HG02973 (cell line): ENCODE results near the gene DECR2.
"Not testable (repeated sequence)": the region's sequence is repeated elsewhere in the genome, so short reads cannot be mapped to it uniquely, and the experiment has no call there.

Experiments
- ATAC-seq: cut with Tn5 transposase; IDR thresholded peaks from one replicate; pipeline ENCODE4 v1.9.1; 2021; ENCODE audit warnings: moderate library complexity; ENCODE audit not compliant: unreplicated experiment

Gene DECR2, protein sequence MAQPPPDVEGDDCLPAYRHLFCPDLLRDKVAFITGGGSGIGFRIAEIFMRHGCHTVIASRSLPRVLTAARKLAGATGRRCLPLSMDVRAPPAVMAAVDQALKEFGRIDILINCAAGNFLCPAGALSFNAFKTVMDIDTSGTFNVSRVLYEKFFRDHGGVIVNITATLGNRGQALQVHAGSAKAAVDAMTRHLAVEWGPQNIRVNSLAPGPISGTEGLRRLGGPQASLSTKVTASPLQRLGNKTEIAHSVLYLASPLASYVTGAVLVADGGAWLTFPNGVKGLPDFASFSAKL

GRCh38 chr16:401468-402348 is at the start of gene DECR2:
TSS of gene DECR2 (plus strand) at chr16:401885. CDS start at chr16:401964, 79 bp downstream.
- ATAC-seq = peak; percentile 43

DNA sequence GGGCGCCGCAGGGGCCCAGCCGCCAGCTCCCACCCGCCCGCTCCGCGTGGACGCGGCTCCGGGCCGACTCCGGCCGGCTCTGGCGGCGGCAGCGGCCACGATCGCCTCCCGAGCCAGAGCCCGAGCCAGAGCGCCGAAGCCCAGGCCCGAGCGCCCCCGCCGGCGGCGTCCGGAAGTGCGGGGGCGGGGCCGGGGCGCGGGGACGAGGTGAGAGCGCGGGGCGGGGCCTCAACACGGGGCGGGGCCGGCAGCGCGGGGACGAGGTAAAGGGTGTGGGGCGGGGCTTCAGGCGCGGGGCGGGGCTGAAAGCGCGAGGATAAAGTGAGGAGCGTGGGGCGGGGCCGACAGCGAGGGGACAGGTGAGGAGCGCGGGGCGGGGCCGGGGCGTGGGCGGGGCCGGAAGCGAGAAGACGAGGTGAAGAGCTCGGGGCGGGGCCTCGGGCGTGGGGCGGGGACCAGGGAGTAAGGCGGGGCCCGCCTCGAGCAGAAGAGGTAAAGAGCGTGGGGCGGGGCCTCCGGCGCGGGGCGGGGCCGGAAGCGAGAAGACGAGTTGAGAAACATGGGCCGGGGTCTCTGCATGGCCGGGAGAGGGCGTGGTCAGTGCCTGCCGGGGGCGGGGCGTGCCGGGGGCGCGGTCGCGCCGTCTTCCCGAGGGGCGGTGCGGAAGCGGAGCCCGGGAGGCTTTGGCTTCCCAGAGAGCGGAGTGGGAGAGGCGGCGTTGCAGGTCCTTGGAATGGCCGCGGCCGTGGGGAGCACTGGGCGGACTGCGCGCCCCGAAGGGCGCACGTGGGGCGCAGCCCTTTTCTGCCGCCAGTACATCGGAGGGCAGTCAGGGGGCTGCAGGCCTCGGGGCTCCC is 48.9 kb upstream of the DECR2 start, which contains the start of gene AXIN1:
AXIN1 (minus strand) TSS at position 177 of the 857 bp plus-strand sequence. CDS start 5,698 bp downstream, outside the sequence.
- ATAC-seq = peak; percentile 56

DNA sequence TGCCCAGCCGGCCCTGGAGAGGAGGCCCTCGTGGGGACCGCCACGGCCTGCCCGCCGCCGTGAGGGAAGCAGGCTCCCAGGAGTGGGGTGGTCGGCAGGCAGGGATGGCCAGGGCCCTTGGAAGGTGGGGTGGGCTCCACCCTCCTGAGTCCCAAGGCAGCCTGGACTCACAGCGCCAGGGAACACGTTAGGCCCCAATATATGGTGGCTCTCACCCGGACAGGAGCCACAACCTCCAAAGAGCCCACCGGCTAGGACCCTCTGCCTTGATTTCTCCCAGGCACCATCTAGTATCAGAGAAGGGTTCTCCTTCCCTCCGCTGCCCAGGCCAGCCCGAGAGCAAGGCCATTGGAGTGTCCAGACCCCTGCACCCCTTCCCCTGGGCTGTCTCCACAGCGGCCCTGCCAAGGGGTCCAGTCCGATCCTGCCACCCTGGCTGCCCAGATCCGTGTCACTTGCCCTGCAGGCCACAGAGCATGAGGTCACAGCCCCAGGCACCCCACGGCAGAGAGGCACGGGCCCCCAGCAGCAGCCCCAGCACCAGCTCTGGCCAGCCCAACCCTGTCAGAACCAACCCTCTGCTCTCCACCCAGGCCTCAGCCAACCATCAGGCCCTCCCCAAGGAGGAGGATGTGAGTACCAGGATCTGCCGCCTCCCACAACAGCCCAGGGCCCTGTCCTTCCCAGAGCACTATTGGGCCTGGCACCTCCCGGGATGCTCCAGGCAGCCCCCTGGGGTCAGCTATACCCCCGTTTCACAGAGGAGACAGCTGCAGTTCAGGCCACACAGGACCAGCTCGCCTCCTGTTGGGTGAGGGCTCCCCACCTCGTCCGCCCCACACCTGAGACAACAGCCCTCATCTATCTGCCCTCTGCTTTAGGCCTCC is 48.0 kb upstream of the DECR2 start:
- no peak for ATAC-seq

GRCh38 chr16:354291-354881 is 47.3 kb upstream of the DECR2 start:
- ATAC-seq = no peak

GRCh38 chr16:354971-355461 is 46.7 kb upstream of the DECR2 start:
- no peak for ATAC-seq

- no peak for ATAC-seq
These were observed 44.9 kb upstream of the DECR2 start for GRCh38 chr16:356741-357140.

- no peak for ATAC-seq
These were observed 42.5 kb upstream of the DECR2 start for GRCh38 chr16:359067-359763.

- ATAC-seq = no peak
These were observed 41.6 kb upstream of the DECR2 start for GRCh38 chr16:359871-360697.

DNA sequence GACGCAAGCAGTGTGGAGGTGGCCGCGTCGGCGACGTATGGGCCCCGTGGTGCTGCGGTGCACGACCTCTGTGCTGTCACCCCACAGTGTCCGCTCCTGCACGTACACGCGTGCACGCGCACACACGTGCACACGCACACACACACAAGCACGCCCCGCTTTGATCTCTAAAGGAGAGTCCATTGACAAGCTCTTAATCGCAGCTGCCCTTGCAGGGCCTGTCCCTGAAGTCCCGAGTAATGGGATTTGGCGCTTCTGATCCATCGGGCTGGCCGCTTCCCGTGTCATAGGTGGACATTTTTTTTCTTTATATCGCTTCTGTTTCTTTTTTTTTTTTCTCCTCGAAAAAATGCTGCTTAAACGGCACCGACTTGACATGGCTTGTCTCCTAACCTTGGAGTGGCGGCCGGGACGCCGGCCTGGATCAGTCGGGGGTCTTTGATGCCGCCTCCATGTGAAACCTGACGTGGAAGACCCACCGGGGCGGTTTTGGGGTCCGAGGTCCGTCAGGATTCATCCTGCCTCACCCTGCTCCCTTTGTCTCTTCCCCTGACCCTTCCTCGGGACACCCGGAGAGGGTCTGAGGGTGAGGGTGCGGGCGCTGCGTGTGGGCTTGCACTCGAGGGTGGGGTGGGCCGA is 40.9 kb upstream of the DECR2 start:
- ATAC-seq = no peak

DNA sequence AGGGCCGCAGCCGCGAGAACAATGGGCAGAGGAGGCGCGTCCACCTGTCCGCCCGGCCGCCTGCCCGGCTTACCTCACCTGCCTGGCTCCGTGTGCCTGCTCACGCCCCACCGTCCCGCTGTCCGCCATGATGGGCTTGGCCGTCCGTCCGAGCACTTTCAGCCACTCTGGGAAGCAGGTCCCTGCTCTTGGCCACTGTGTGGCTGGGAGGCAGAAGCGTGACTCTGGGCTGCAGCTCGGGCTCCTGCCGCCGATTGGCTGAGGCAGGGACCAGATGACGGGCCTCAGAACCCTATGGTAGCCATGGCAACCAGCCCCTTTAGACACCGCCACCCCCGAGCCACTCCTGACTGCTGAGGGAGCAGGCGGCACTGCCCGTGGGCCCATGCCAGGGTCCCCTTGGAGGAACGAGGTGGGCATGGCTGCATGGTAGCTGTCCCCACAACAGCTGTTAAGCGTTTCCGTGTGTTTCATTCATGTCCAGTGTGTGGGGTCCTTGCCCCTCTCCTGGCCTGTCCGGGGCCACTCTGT is 40.3 kb upstream of the DECR2 start:
- ATAC-seq = no peak

- no peak for ATAC-seq
These were observed 39.6 kb upstream of the DECR2 start for GRCh38 chr16:361872-362701.

GRCh38 chr16:362702-362999 is 39.0 kb upstream of the DECR2 start:
- not testable (repeated sequence) for ATAC-seq

GRCh38 chr16:363110-363765 is 38.4 kb upstream of the DECR2 start:
- ATAC-seq = no peak

- no peak for ATAC-seq
These were observed 37.8 kb upstream of the DECR2 start for GRCh38 chr16:363766-364490.
